Sigmoid colon (tissue), 7 donors: ENCODE results near the gene NOC2L. TPM values are rescaled to one million over a fixed set of nuclear protein-coding genes. Genes with fewer than 3 reads are reported as not detected.

Experiments
- DNase-seq: peaks from one replicate; pipeline ENCODE4 v3.0.0-alpha.2; 2019
- H3K27ac ChIP-seq, 4 donors: fragments of 200-600 bp; sonication (generic); one replicate each; pipeline ENCODE4 v1.5.1; 2016 to 2019; ENCODE audit warnings: mild to moderate bottlenecking in 1 of 4
- H3K27me3 ChIP-seq, 3 donors: fragments of 200-600 bp; sonication (generic); one replicate each; pipeline ENCODE4 v1.5.1; 2019; ENCODE audit warnings: mild to moderate bottlenecking in 1 of 3
- H3K36me3 ChIP-seq, 4 donors: fragments of 200-600 bp; sonication (generic); one replicate each; pipeline ENCODE4 v1.5.1; 2016 to 2019
- H3K4me1 ChIP-seq, 4 donors: fragments of 200-600 bp; sonication (generic); one replicate each; pipeline ENCODE4 v1.5.1; 2017 to 2019
- H3K4me3 ChIP-seq, 4 donors: fragments of 200-600 bp; sonication (generic); one replicate each; pipeline ENCODE4 v1.5.1; 2017 to 2019; ENCODE audit warnings: mild to moderate bottlenecking in 2 of 4, moderate library complexity in 1 of 4
- H3K9me3 ChIP-seq, 4 donors: fragments of 200-600 bp in 3 of 4; sonication (generic) in 3 of 4; one replicate each; pipeline versions ENCODE4 v1.5.1 to v1.6.1; 2013 to 2019
- CTCF ChIP-seq, 4 experiments: fragments of 450-650 bp in 3 of 4; fragments of 200-600 bp in 1 of 4; IDR thresholded peaks; one replicate each; pipeline ENCODE4 v1.5.1; 2016 to 2019; ENCODE audit warnings: antibody characterized with exemption in 4 of 4, mild to moderate bottlenecking in 3 of 4, moderate library complexity in 2 of 4
- EP300 ChIP-seq, 4 donors: sonication (generic); formaldehyde crosslinking; IDR thresholded peaks; one replicate each; pipeline ENCODE4 v1.6.1; 2017; ENCODE audit warnings: antibody characterized with exemption in 4 of 4
- POLR2A ChIP-seq, 2 donors: fragments of 450-650 bp; IDR thresholded peaks; one replicate each; pipeline ENCODE4 v1.6.1; 2016; ENCODE audit warnings: antibody characterized with exemption in 2 of 2, mild to moderate bottlenecking in 2 of 2, moderate library complexity in 2 of 2
- POLR2AphosphoS5 ChIP-seq, 4 donors: sonication (generic); formaldehyde crosslinking; IDR thresholded peaks; one replicate each; pipeline ENCODE4 v1.6.1; 2017; ENCODE audit warnings: antibody characterized with exemption in 4 of 4
- WGBS, 2 donors: extraction: QIAGEN DNeasy Blood & Tissue Kit; methylation state at CpG; one replicate each; pipeline ENCODE4 v1.1.7; 2013; 5-methylcytosine and 5-hydroxymethylcytosine counted together
- intact Hi-C: fragments of 100-400 bp; cut with DNase I; formaldehyde crosslinking; loops from one replicate; pipeline ENCODE4 v1.15.1; 2023
- polyA plus RNA-seq, 3 donors: library from polyadenylated mRNA; stranded (reverse); fragments of 200-250 nt; gene quantifications; one replicate each; pipeline ENCODE4 v1.2.3, GENCODE V29; 2013
- total RNA-seq, 4 donors: library from RNA; depleted of rRNA; stranded (reverse); fragments of >200 nt; gene quantifications; one replicate each; pipeline ENCODE4 v1.1.0, GENCODE V29; 2016
- donor health status: healthy with polysubstance abuse.
- donor health status: Bipolar disorder and iron deficiency.
- donor health status: healthy.

NOC2L gene
- total and polyA plus RNA-seq, 7 donors: 25.4 to 81.6 (median 27.1) TPM

- Histone ChIP-seq H3K4me3 (peak overlapping the region in 1 of 4 donors; percentile 59), H3K4me1 (peaks cover 0 to 16% (median 13%) of the 10 kb centered on the region in 4 donors), H3K36me3 (peaks cover 0 to 8% (median 0%) of the 10 kb centered on the region in 4 donors), H3K27ac (no peak overlapping the region), H3K27me3 (peaks cover 24 to 62% (median 45%) of the 10 kb centered on the region in 3 donors), H3K9me3 (no peaks in the 10 kb centered on the region)
- intact Hi-C loops: no loop called here
- TF ChIP-seq POLR2A (IDR thresholded peaks at IDR 0.05) (no peak), POLR2AphosphoS5 (IDR thresholded peaks at IDR 0.05) (no peak), EP300 (IDR thresholded peaks at IDR 0.05) (no peak), CTCF (IDR thresholded peaks at IDR 0.05) (no peak)
- DNase-seq: no peak
- WGBS, 2 donors: 53 to 69% methylated on average over 23 of the region's 23 CpGs
Observed at GRCh38 chr1:967466-968343, 8.6 kb upstream of the NOC2L start.

- peak; percentile 83 for DNase-seq
- TF ChIP-seq CTCF (IDR thresholded peaks at IDR 0.05) (no peak), POLR2AphosphoS5 (IDR thresholded peaks at IDR 0.05) (peak in 2 of 4 donors; percentile 23 to 38)
Observed at GRCh38 chr1:966704-967300, 7.7 kb upstream of the NOC2L start.

GRCh38 chr1:966135-966703, 7.2 kb upstream of the NOC2L start, which contains the start of gene PLEKHN1:
Gene PLEKHN1 (plus strand): TSS chr1:966482. CDS start chr1:966532, 50 bp downstream.
- Histone ChIP-seq H3K4me3 (peak within 1 kb of the TSS; percentile 32 to 65 (median 56)), H3K36me3 (peaks cover 0 to 14% (median 0%) of the 10 kb centered on the region in 4 donors), H3K27ac (peak within 1 kb of the TSS in 3 of 4 donors; percentile 41 to 56 (median 46)), H3K27me3 (peaks cover 10 to 47% (median 31%) of the 10 kb centered on the region in 3 donors), H3K4me1 (peaks cover 0 to 23% (median 19%) of the 10 kb centered on the region in 4 donors), H3K9me3 (no peaks in the 10 kb centered on the region)
- 4 to 5% methylated on average over 31 of the region's 31 CpGs for WGBS, 2 donors
- intact Hi-C loops: no loop called here
- TF ChIP-seq CTCF (IDR thresholded peaks at IDR 0.05) (no peak), POLR2AphosphoS5 (IDR thresholded peaks at IDR 0.05) (no peak), POLR2A (IDR thresholded peaks at IDR 0.05) (no peak), EP300 (IDR thresholded peaks at IDR 0.05) (no peak)
- DNase-seq: no peak

More at GRCh38 chr1:966704-967300, 7.7 kb upstream of the NOC2L start:
- 1% methylated on average over 60 of the region's 60 CpGs for WGBS, 2 donors
- Histone ChIP-seq H3K36me3 (peaks cover 0 to 14% (median 0%) of the 10 kb centered on the region in 4 donors), H3K4me1 (peaks cover 0 to 17% (median 14%) of the 10 kb centered on the region in 4 donors), H3K27me3 (peaks cover 15 to 53% (median 36%) of the 10 kb centered on the region in 3 donors), H3K27ac (peak overlapping the region in 3 of 4 donors; percentile 41 to 56 (median 46)), H3K9me3 (no peaks in the 10 kb centered on the region), H3K4me3 (peak overlapping the region; percentile 32 to 65 (median 56))
- intact Hi-C loops: no loop called here

- 78 to 83% methylated on average over 26 of the region's 26 CpGs for WGBS, 2 donors
- DNase-seq: no peak
- H3K36me3 ChIP-seq: peaks cover 0 to 14% (median 0%) of the 10 kb centered on the region in 4 donors
- H3K4me3 ChIP-seq: peak overlapping the region in 1 of 4 donors; percentile 65
- peaks cover 4 to 41% (median 25%) of the 10 kb centered on the region in 3 donors for H3K27me3 ChIP-seq
- intact Hi-C loops: no loop called here
- peaks cover 0 to 28% (median 22%) of the 10 kb centered on the region in 4 donors for H3K4me1 ChIP-seq
- no peaks in the 10 kb centered on the region for H3K9me3 ChIP-seq
- TF ChIP-seq EP300 (IDR thresholded peaks at IDR 0.05) (no peak), CTCF (IDR thresholded peaks at IDR 0.05) (no peak), POLR2A (IDR thresholded peaks at IDR 0.05) (no peak), POLR2AphosphoS5 (IDR thresholded peaks at IDR 0.05) (no peak)
- H3K27ac ChIP-seq: no peak overlapping the region
Observed at GRCh38 chr1:965526-966134, 6.6 kb upstream of the NOC2L start.
